GM12878 (cell line): Measurements from ENCODE around the gene TMEM97. TPM values are rescaled to one million over a fixed set of nuclear protein-coding genes. Genes with fewer than 3 reads are reported as not detected.

Experiments used
- ATAC-seq: fragments of 200-7000 bp; cut with Tn5 transposase; 3 replicates; pipeline ENCODE4 v1.9.1; 2020; ENCODE audit warnings: mild to moderate bottlenecking, moderate library complexity
- BruUV-seq: library from RNA; stranded (reverse); fragments of 400-500 nt; replicated peaks from 2 replicates; lab custom pipeline; 2021; lab: Mats Ljungman, UMichigan
- CTCF ChIA-PET: fragments of 300-600 bp; sonication (Branson Sonifier 250); formaldehyde crosslinking; extraction: SDS; loops from one replicate; lab custom pipeline; 2021; ENCODE audit warnings: inconsistent platforms; lab: Yijun Ruan, JAX
- POLR2A ChIA-PET: fragments of 350-600 bp; formaldehyde crosslinking; extraction: SDS; loops from one replicate; lab custom pipeline; 2021; ENCODE audit warnings: inconsistent platforms; lab: Charles Lee
- RAD21 ChIA-PET: fragments of 300-600 bp; sonication (Branson Sonifier 250); formaldehyde crosslinking; loops from one replicate; lab custom pipeline; 2023; ENCODE audit warnings: antibody characterized with exemption; ENCODE audit not compliant: unreplicated experiment; lab: Charles Lee
- SMC1A ChIA-PET: fragments of 300-600 bp; sonication (Branson Sonifier 250); formaldehyde crosslinking; loops from one replicate; lab custom pipeline; 2023; ENCODE audit not compliant: unreplicated experiment, uncharacterized antibody; lab: Charles Lee
- DNase-seq: peaks from one replicate; pipeline ENCODE4 v3.0.0-alpha.2; 2011; ENCODE audit warnings: low read depth, low spot score
- FAIRE-seq: peaks from 3 replicates; lab custom pipeline; 2011; peaks lifted over from hg19 to GRCh38; lab: Jason Lieb, UNC
- H2AFZ ChIP-seq: 2 replicates; pipeline ENCODE4 v1.6.0; 2011; ENCODE audit warnings: low read depth, low read length, control low read depth; ENCODE audit not compliant: control insufficient read depth
- H3K27ac ChIP-seq: 2 replicates; pipeline ENCODE4 v1.5.1; 2011; ENCODE audit warnings: control low read depth; ENCODE audit not compliant: control insufficient read depth, insufficient read depth
- H3K27me3 ChIP-seq, 2 experiments: replicated peaks in 1 of 2; 2 replicates each; pipeline versions ENCODE4 v1.6.0 to v1.6.1; 2011; ENCODE audit warnings: low read length in 1 of 2; ENCODE audit not compliant: control insufficient read depth in 2 of 2, insufficient read depth in 2 of 2
- H3K36me3 ChIP-seq, 2 experiments: 2 replicates each; pipeline ENCODE4 v1.5.1; 2011; ENCODE audit warnings: low read length in 1 of 2; ENCODE audit not compliant: control insufficient read depth in 2 of 2, insufficient read depth in 2 of 2
- H3K4me1 ChIP-seq: 2 replicates; pipeline ENCODE4 v1.6.1; 2011; ENCODE audit warnings: mild to moderate bottlenecking, low read length, moderate library complexity, mixed read lengths; ENCODE audit not compliant: control insufficient read depth, insufficient read depth
- H3K4me2 ChIP-seq: 2 replicates; pipeline ENCODE4 v1.6.0; 2011; ENCODE audit warnings: control low read depth; ENCODE audit not compliant: control insufficient read depth, insufficient read depth
- H3K4me3 ChIP-seq: fragments of 200-600 bp; sonication (generic); 2 replicates; pipeline ENCODE4 v1.5.1; 2016
- H3K79me2 ChIP-seq: 2 replicates; pipeline ENCODE4 v1.6.0; 2011; ENCODE audit warnings: low read length; ENCODE audit not compliant: control insufficient read depth, insufficient read depth
- H3K9ac ChIP-seq: 2 replicates; pipeline ENCODE4 v1.8.0; 2011; ENCODE audit warnings: low read length, control low read depth, mixed read lengths; ENCODE audit not compliant: control insufficient read depth, insufficient read depth
- H3K9me3 ChIP-seq: replicated peaks from 3 replicates; pipeline ENCODE4 v1.5.1; 2011; ENCODE audit warnings: mild to moderate bottlenecking, low read length; ENCODE audit not compliant: control insufficient read depth, insufficient read depth
- H4K20me1 ChIP-seq: 2 replicates; pipeline ENCODE4 v1.6.0; 2011; ENCODE audit not compliant: control insufficient read depth, insufficient read depth
- CEBPB ChIP-seq, 2 experiments: fragments of 150-350 bp in 1 of 2; IDR thresholded peaks; 2 replicates each; pipeline ENCODE4 v1.6.1; 2012 to 2014; ENCODE audit warnings: low read depth in 2 of 2, low read length in 2 of 2, borderline replicate concordance in 1 of 2, inconsistent platforms in 1 of 2
- CHD1 ChIP-seq: IDR thresholded peaks from 2 replicates; pipeline ENCODE4 v1.6.1; 2012; ENCODE audit warnings: low read depth, low read length, improper control_type of control experiment
- DPF2 ChIP-seq: fragments of 450-650 bp; IDR thresholded peaks from 2 replicates; pipeline ENCODE4 v1.6.1; 2017; ENCODE audit warnings: mild to moderate bottlenecking
- ELK1 ChIP-seq: IDR thresholded peaks from 2 replicates; pipeline ENCODE4 v1.6.1; 2012; ENCODE audit warnings: low read depth, low read length, improper control_type of control experiment
- IKZF2 ChIP-seq, 2 experiments: fragments of 450-650 bp; IDR thresholded peaks; 2 replicates each; pipeline ENCODE4 v1.6.1; 2017; ENCODE audit warnings: mild to moderate bottlenecking in 2 of 2, moderate library complexity in 2 of 2
- NFYA ChIP-seq: IDR thresholded peaks from 2 replicates; pipeline ENCODE4 v1.6.1; 2011; ENCODE audit warnings: low read depth, mild to moderate bottlenecking, low read length, improper control_type of control experiment, borderline replicate concordance
- PKNOX1 ChIP-seq: fragments of 450-650 bp; IDR thresholded peaks from 2 replicates; pipeline ENCODE4 v1.6.1; 2016; ENCODE audit warnings: mild to moderate bottlenecking
- RBBP5 ChIP-seq: fragments of 200-600 bp; sonication (generic); conservative IDR thresholded peaks from 2 replicates; pipeline ENCODE4 v1.6.1; 2016
- SP1 ChIP-seq: IDR thresholded peaks from one replicate; pipeline ENCODE4 v1.6.1; 2011; ENCODE audit warnings: low read depth, low read length
- TCF7 ChIP-seq: IDR thresholded peaks from 2 replicates; pipeline ENCODE4 v1.6.1; 2014; ENCODE audit warnings: antibody characterized with exemption, borderline replicate concordance
- USF2 ChIP-seq: IDR thresholded peaks from 2 replicates; pipeline ENCODE4 v1.6.1; 2011; ENCODE audit warnings: low read depth, low read length, improper control_type of control experiment, borderline replicate concordance
- ZNF384 ChIP-seq: IDR thresholded peaks from 2 replicates; pipeline ENCODE4 v1.6.1; 2012; ENCODE audit warnings: low read depth, mild to moderate bottlenecking, low read length, improper control_type of control experiment, borderline replicate concordance
- WGBS: methylation state at CpG from one replicate; pipeline ENCODE4 v1.1.6; 2016; ENCODE audit warnings: low lambda C conversion rate; ENCODE audit not compliant: insufficient replicate concordance, insufficient coverage; ENCODE audit errors: missing lambda C conversion rate; 5-methylcytosine and 5-hydroxymethylcytosine counted together
- in situ Hi-C: fragments of 300-500 bp; cut with MboI; formaldehyde crosslinking; loops from 9 replicates; pipeline ENCODE4 v1.14.3; 2018; ENCODE audit warnings: mixed read lengths
- intact Hi-C: fragments of 100-400 bp; cut with micrococcal nuclease; formaldehyde crosslinking; loops from one replicate; pipeline ENCODE4 v1.14.2; 2022; ENCODE audit not compliant: unreplicated experiment
- polyA plus RNA-seq, 11 experiments: library from polyadenylated mRNA; depleted of rRNA in 4 of 11; unstranded in 6 of 11; stranded (reverse) in 5 of 11; fragments of >200 nt; fragmentation: Nextera tagmentation in 4 of 11; fragmentation: Illumina TruSeq in 1 of 11; extraction: Ambion mirVana in 4 of 11; extraction: Trizol in 1 of 11; gene quantifications; 1 replicate in 1 of 11; 2 replicates in 10 of 11; pipeline versions ENCODE4 v1.2.1 to v1.2.3, GENCODE V29; 2011 to 2016; ENCODE audit warnings: inconsistent platforms in 2 of 11, missing spikeins in 2 of 11, low read depth in 1 of 11
- total RNA-seq, 4 experiments: library from RNA; depleted of rRNA in 3 of 4; stranded (reverse); fragments of >200 nt in 3 of 4; fragmentation: Illumina TruSeq in 1 of 4; extraction: Trizol in 1 of 4; gene quantifications; 2 replicates each; pipeline versions ENCODE4 v1.2.1 to v1.2.3, GENCODE V29; 2013 to 2021
- TF ChIP-seq, protein P1 (sequence below): fragments of 450-650 bp; IDR thresholded peaks from 2 replicates; pipeline ENCODE4 v1.6.1; 2016; ENCODE audit warnings: mild to moderate bottlenecking, moderate library complexity, borderline replicate concordance

Gene TMEM97
- total and polyA plus RNA-seq, 10 of the 15 experiments (the other 5 are each of a cell fraction or from before 2014, with no cell fraction given): 58.0 to 134 (median 86.0) TPM

- TF ChIP-seq, protein P1, sequence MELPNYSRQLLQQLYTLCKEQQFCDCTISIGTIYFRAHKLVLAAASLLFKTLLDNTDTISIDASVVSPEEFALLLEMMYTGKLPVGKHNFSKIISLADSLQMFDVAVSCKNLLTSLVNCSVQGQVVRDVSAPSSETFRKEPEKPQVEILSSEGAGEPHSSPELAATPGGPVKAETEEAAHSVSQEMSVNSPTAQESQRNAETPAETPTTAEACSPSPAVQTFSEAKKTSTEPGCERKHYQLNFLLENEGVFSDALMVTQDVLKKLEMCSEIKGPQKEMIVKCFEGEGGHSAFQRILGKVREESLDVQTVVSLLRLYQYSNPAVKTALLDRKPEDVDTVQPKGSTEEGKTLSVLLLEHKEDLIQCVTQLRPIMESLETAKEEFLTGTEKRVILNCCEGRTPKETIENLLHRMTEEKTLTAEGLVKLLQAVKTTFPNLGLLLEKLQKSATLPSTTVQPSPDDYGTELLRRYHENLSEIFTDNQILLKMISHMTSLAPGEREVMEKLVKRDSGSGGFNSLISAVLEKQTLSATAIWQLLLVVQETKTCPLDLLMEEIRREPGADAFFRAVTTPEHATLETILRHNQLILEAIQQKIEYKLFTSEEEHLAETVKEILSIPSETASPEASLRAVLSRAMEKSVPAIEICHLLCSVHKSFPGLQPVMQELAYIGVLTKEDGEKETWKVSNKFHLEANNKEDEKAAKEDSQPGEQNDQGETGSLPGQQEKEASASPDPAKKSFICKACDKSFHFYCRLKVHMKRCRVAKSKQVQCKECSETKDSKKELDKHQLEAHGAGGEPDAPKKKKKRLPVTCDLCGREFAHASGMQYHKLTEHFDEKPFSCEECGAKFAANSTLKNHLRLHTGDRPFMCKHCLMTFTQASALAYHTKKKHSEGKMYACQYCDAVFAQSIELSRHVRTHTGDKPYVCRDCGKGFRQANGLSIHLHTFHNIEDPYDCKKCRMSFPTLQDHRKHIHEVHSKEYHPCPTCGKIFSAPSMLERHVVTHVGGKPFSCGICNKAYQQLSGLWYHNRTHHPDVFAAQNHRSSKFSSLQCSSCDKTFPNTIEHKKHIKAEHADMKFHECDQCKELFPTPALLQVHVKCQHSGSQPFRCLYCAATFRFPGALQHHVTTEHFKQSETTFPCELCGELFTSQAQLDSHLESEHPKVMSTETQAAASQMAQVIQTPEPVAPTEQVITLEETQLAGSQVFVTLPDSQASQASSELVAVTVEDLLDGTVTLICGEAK: no peak
Measured at GRCh38 chr17:28348979-28349378, 30.0 kb downstream of the TMEM97 start (continued).

DNA sequence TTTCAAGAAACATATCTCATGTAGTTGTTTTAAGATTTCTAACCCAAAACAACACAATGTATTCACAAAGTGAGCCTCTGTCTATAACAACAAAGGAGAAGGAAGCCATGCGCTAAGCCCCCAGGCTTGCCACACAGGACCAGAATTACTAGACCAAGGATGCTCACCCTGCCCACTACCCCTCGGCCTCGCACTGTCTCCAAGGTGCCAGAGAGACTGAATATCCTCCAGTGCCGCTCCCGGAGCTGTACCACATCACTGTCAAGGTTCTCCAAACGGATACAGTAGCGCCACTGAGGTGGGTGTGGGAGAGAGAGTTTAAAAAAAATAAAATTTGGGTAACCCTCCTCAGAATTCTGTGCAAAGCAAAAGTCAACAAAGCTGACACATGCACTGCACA is 31.3 kb downstream of the TMEM97 start:
- ChIA-PET CTCF (no interaction called here), POLR2A (no interaction called here), RAD21 (interaction anchor here (0.8 kb wide), 1 partner anchor 15 kb away, joined by 4 read pairs; the partner anchor contains the start of genes IFT20 and TNFAIP1), SMC1A (no interaction called here)
- Histone ChIP-seq H3K4me1 (no peaks in the 10 kb centered on the region), H3K79me2 (no peaks in the 10 kb centered on the region), H3K27me3 (no peaks in the 10 kb centered on the region), H3K9me3 (no peaks in the 10 kb centered on the region), H4K20me1 (no peaks in the 10 kb centered on the region), H2AFZ (no peak overlapping the region), H3K4me3 (no peak overlapping the region), H3K9ac (no peak overlapping the region), H3K4me2 (no peak overlapping the region), H3K36me3 (peaks cover 17 to 24% of the 10 kb centered on the region in 2 experiments), H3K27ac (no peak overlapping the region)
- DNase-seq (no peak), FAIRE-seq (no peak), ATAC-seq (no peak)
- in situ Hi-C loops: no loop called here
- BruUV-seq: no TSS peak
- intact Hi-C loops: no loop called here
- TF ChIP-seq CEBPB (IDR thresholded peaks at IDR 0.05; ENCODE audit: borderline replicate concordance in 1 of 2, low read depth in 2 of 2, low read length in 2 of 2) (no peak), USF2 (no peak), RBBP5 (no peak), NFYA (no peak), DPF2 (no peak), CHD1 (no peak), ZNF384 (no peak), IKZF2 (IDR thresholded peaks at IDR 0.05) (no peak), PKNOX1 (no peak), SP1 (no peak), ELK1 (no peak), TCF7 (no peak)
- 97% methylated on average over 7 of the region's 7 CpGs for WGBS
